SH-SY5Y (cell line): ENCODE data around the gene TAS1R1.

Experiments used
- GATA2 ChIP-seq: IDR thresholded peaks from 2 replicates; pipeline ENCODE4 v1.6.1; 2011; ENCODE audit warnings: mild to moderate bottlenecking, low read depth, low read length
- GATA3 ChIP-seq: IDR thresholded peaks from 2 replicates; pipeline ENCODE4 v1.6.1; 2011; ENCODE audit warnings: low read depth, mild to moderate bottlenecking, low read length, moderate library complexity

DNA sequence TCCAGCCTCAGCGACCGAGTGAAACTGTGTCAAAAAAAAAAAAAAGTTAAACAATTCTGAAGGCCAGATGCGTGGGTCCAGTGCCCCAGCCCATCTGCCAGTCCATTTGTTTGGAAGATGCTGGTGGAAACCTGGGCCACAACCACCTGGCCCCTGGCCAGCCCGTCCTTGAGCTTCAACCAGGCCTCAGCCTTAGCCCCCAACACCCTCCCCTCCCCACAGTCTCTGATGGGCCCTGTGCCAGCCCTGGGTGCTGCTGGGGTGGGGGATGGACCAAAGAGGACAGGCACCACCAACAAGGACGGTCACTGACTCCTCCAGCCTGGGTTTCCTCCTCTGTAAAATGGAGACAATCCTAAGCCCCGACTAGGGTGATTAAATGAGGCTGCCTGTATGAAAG is 44.1 kb upstream of the TAS1R1 start:
- no peak for TF ChIP-seq GATA3
- TF ChIP-seq GATA2, result peak; percentile 64; the same call in 1 of the 2 replicates
